ENCODE measurements around the gene RBM38. TPM values are rescaled to one million over a fixed set of nuclear protein-coding genes. Genes with fewer than 3 reads are reported as not detected.
A peak's percentile ranks its signal among the peaks of the same experiment; 100 is the strongest.
"Not testable (repeated sequence)": the region's sequence is repeated elsewhere in the genome, so short reads cannot be mapped to it uniquely, and the experiment has no call there.

RBM38 gene
- total RNA-seq, 1 experiment from 2014 or later = 39.9 TPM

DNA sequence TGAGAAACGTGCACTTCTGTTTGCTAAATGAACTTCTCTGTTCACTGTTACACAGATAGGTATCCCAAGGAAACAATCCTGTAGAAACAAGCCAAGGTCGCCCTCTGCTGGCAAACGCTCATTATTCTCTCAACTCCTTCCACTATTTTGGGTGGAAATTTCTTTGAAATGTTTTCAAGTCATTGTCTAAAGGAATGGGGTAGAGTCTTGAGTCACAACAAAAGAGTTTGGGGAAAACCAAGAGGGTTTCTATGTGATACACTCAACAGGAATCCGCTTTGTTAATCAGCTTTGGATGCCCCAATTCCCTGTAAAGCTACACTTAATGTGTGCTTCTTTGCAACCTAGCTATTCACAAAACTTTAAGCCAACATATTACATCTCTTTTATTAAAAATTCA lies 44.7 kb upstream of the RBM38 start:
- Histone ChIP-seq H3K4me3 (ENCODE audit: low read depth in 2 of 2, low read length in 2 of 2) (no peak overlapping the region), H3K36me3 (ENCODE audit: control insufficient read depth, insufficient read depth, low read length) (no peaks in the 10 kb centered on the region; the same call in none of the 2 replicates)

DNA sequence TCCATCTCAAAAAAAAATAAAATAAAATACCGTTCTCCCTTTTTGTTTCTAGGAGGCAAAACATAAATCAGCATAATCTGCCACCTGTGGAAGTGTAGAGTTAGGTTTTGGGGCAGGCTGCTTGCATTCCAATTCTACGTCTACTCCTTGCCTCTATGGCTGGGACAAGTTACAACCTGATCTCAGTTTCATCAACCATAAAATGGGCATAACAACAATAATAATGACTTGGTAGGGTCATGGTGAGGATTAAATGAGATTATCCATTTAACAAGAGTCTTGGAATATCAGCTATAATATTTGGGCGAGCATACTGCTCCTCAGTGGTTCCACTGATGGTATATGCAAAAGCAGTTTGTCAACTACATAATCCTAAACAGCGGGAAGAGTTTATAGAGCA lies 43.8 kb upstream of the RBM38 start:
- no TSS peak for BruUV-seq (replicated peaks)
- Histone ChIP-seq H3K27me3 (ENCODE audit: control insufficient read depth, insufficient read depth, low read length) (no peaks in the 10 kb centered on the region; the same call in 1 of the 2 replicates), H3K27ac (ENCODE audit: low read length) (no peak overlapping the region), H3K36me3 (ENCODE audit: control insufficient read depth, insufficient read depth, low read length) (peaks cover 5% of the 10 kb centered on the region), H3K4me1 (ENCODE audit: control insufficient read depth, insufficient read depth, low read length) (peaks cover 4% of the 10 kb centered on the region), H3K9me3 (ENCODE audit: control insufficient read depth, insufficient read depth, low read depth, low read length) (no peaks in the 10 kb centered on the region), H3K4me3 (ENCODE audit: low read depth in 2 of 2, low read length in 2 of 2) (no peak overlapping the region)
- ATAC-seq (no peak), DNase-seq (ENCODE audit: low read depth, low spot score) (no peak)
- ChIA-PET CTCF (interaction anchor here (0.9 kb wide), 1 partner anchor 255 kb away, joined by 4 read pairs; no protein-coding TSS in a partner anchor), POLR2A (no interaction called here)
- intact Hi-C loops (cut with micrococcal nuclease; ENCODE audit: unreplicated experiment) (no loop called here), in situ Hi-C loops (cut with HindIII; ENCODE audit: low pct_unique_long_range_greater_than_20kb, low sequenced_read_pairs) (no loop called here)
- TF ChIP-seq TCF7L2 (IDR thresholded peaks at IDR 0.05; ENCODE audit: low read depth, low read length) (no peak), SIN3A (IDR thresholded peaks at IDR 0.05; ENCODE audit: borderline replicate concordance, insufficient read depth, low read depth, low read length) (no peak), CTCF (IDR thresholded peaks at IDR 0.05) (no peak), POLR2AphosphoS5 (IDR thresholded peaks at IDR 0.05; ENCODE audit: low read depth, low read length) (no peak)
- TF ChIP-seq, protein P1, sequence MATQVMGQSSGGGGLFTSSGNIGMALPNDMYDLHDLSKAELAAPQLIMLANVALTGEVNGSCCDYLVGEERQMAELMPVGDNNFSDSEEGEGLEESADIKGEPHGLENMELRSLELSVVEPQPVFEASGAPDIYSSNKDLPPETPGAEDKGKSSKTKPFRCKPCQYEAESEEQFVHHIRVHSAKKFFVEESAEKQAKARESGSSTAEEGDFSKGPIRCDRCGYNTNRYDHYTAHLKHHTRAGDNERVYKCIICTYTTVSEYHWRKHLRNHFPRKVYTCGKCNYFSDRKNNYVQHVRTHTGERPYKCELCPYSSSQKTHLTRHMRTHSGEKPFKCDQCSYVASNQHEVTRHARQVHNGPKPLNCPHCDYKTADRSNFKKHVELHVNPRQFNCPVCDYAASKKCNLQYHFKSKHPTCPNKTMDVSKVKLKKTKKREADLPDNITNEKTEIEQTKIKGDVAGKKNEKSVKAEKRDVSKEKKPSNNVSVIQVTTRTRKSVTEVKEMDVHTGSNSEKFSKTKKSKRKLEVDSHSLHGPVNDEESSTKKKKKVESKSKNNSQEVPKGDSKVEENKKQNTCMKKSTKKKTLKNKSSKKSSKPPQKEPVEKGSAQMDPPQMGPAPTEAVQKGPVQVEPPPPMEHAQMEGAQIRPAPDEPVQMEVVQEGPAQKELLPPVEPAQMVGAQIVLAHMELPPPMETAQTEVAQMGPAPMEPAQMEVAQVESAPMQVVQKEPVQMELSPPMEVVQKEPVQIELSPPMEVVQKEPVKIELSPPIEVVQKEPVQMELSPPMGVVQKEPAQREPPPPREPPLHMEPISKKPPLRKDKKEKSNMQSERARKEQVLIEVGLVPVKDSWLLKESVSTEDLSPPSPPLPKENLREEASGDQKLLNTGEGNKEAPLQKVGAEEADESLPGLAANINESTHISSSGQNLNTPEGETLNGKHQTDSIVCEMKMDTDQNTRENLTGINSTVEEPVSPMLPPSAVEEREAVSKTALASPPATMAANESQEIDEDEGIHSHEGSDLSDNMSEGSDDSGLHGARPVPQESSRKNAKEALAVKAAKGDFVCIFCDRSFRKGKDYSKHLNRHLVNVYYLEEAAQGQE (IDR thresholded peaks at IDR 0.05; ENCODE audit: insufficient read depth in 1 of 2, low read depth in 2 of 2, low read length in 1 of 2) = no peak

More for the DNA sequence above, 44.7 kb upstream of the RBM38 start:
- Histone ChIP-seq H3K4me1 (ENCODE audit: control insufficient read depth, insufficient read depth, low read length) (no peaks in the 10 kb centered on the region), H3K27me3 (ENCODE audit: control insufficient read depth, insufficient read depth, low read length) (peaks cover under 1% of the 10 kb centered on the region), H3K9me3 (ENCODE audit: control insufficient read depth, insufficient read depth, low read depth, low read length) (no peaks in the 10 kb centered on the region), H3K27ac (ENCODE audit: low read length) (no peak overlapping the region)
- intact Hi-C loops (cut with micrococcal nuclease; ENCODE audit: unreplicated experiment) (loop anchor here (1.0 kb wide), 1 partner anchor 257 kb away; no protein-coding TSS in a partner anchor), in situ Hi-C loops (cut with HindIII; ENCODE audit: low pct_unique_long_range_greater_than_20kb, low sequenced_read_pairs) (no loop called here)
- CTCF ChIA-PET = interaction anchor here (0.7 to 2.0 kb wide), 3 partner anchors 14 to 257 kb away, joined by 3 to 10 read pairs (median 4); no protein-coding TSS in a partner anchor
- DNase-seq (ENCODE audit: low read depth, low spot score) (peak; percentile 51), ATAC-seq (peak; percentile 71; the same call in 1 of the 2 replicates)
- TF ChIP-seq POLR2AphosphoS5 (IDR thresholded peaks at IDR 0.05; ENCODE audit: low read depth, low read length) (no peak), CTCF (IDR thresholded peaks at IDR 0.05) (peak; percentile 78)
- POLR2A ChIA-PET = no interaction called here
- BruUV-seq (replicated peaks) = no TSS peak

DNA sequence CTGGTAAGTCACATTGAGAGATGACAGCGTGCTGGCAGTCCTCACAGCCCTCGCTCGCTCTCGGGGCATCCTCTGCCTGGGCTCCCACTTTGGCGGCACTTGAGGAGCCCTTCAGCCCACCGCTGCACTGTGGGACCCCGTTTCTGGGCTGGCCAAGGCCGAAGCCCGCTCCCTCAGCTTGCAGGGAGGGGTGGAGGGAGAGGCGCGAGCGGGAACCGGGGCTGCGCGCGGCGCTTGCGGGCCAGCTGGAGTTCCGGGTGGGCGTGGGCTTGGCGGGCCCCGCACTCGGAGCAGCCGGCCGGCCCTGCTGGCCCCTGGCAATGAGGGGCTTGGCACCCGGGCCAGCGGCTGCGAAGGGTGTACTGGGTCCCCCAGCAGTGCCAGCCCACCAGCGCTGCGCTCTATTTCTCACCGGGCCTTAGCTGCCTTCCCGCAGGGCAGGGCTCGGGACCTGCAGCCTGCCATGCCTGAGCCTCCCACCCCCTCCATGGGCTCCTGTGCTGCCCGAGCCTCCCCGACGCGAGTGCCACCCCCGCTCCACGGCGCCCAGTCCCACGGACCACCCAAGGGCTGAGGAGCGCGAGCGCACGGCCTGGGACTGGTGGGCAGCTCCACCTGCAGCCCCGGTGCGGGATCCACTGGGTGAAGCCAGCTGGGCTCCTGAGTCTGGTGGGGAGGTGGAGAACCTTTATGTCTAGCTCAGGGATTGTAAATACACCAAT lies 42.8 kb upstream of the RBM38 start:
- DNase-seq (ENCODE audit: low read depth, low spot score); BruUV-seq (replicated peaks); H3K4me1 ChIP-seq (ENCODE audit: control insufficient read depth, insufficient read depth, low read length); POLR2A ChIA-PET; H3K4me3 ChIP-seq (ENCODE audit: low read depth in 2 of 2, low read length in 2 of 2); H3K27me3 ChIP-seq (ENCODE audit: control insufficient read depth, insufficient read depth, low read length); intact Hi-C loops (cut with micrococcal nuclease; ENCODE audit: unreplicated experiment); H3K36me3 ChIP-seq (ENCODE audit: control insufficient read depth, insufficient read depth, low read length); ATAC-seq; H3K9me3 ChIP-seq (ENCODE audit: control insufficient read depth, insufficient read depth, low read depth, low read length); in situ Hi-C loops (cut with HindIII; ENCODE audit: low pct_unique_long_range_greater_than_20kb, low sequenced_read_pairs); H3K27ac ChIP-seq (ENCODE audit: low read length): not testable (repeated sequence)
- CTCF ChIA-PET = interaction anchor here (0.8 to 0.9 kb wide), 2 partner anchors 16 to 256 kb away, joined by 3 to 4 read pairs; no protein-coding TSS in a partner anchor

- ATAC-seq; H3K27ac ChIP-seq (ENCODE audit: low read length); H3K27me3 ChIP-seq (ENCODE audit: control insufficient read depth, insufficient read depth, low read length); in situ Hi-C loops (cut with HindIII; ENCODE audit: low pct_unique_long_range_greater_than_20kb, low sequenced_read_pairs); BruUV-seq (replicated peaks); H3K9me3 ChIP-seq (ENCODE audit: control insufficient read depth, insufficient read depth, low read depth, low read length); POLR2A ChIA-PET; H3K4me1 ChIP-seq (ENCODE audit: control insufficient read depth, insufficient read depth, low read length); H3K4me3 ChIP-seq (ENCODE audit: low read depth in 2 of 2, low read length in 2 of 2); intact Hi-C loops (cut with micrococcal nuclease; ENCODE audit: unreplicated experiment); DNase-seq (ENCODE audit: low read depth, low spot score): not testable (repeated sequence)
- peaks cover 13% of the 10 kb centered on the region for H3K36me3 ChIP-seq (ENCODE audit: control insufficient read depth, insufficient read depth, low read length)
- CTCF ChIA-PET = interaction anchor here (0.8 kb wide), 1 partner anchor 17 kb away, joined by 3 read pairs; no protein-coding TSS in a partner anchor
These were observed 42.1 kb upstream of the RBM38 start for GRCh38 chr20:57348922-57349574.

Measured in Panc1 (cell line).